GM23248 (cell line): ENCODE results near the gene CRYBA1. TPM values are rescaled to one million over a fixed set of nuclear protein-coding genes. Genes with fewer than 3 reads are reported as not detected.

Experiments used
- DNase-seq: peaks from one replicate; pipeline ENCODE4 v3.0.0-alpha.2; 2015
- H2AFZ ChIP-seq: fragments of 200-600 bp; sonication (generic); 2 replicates; pipeline ENCODE4 v1.6.1; 2016; ENCODE audit warnings: antibody characterized with exemption
- H3F3A ChIP-seq: fragments of 200-600 bp; sonication (generic); 2 replicates; pipeline ENCODE4 v1.6.1; 2016; ENCODE audit warnings: mild to moderate bottlenecking, antibody characterized with exemption, mixed run types; ENCODE audit not compliant: insufficient read depth
- H3K27ac ChIP-seq: fragments of 200-600 bp; sonication (generic); 2 replicates; pipeline ENCODE4 v1.5.1; 2016; ENCODE audit warnings: mild to moderate bottlenecking
- H3K27me3 ChIP-seq: fragments of 200-600 bp; sonication (generic); replicated peaks from 2 replicates; pipeline ENCODE4 v1.6.1; 2016; ENCODE audit warnings: mild to moderate bottlenecking; ENCODE audit not compliant: insufficient read depth
- H3K36me3 ChIP-seq: fragments of 200-600 bp; sonication (generic); 2 replicates; pipeline ENCODE4 v1.6.1; 2016; ENCODE audit warnings: low read depth, mild to moderate bottlenecking
- H3K4me1 ChIP-seq: fragments of 200-600 bp; sonication (generic); 2 replicates; pipeline ENCODE4 v1.6.1; 2016; ENCODE audit warnings: mild to moderate bottlenecking; ENCODE audit not compliant: insufficient read depth
- H3K4me2 ChIP-seq: fragments of 200-600 bp; sonication (generic); one replicate; pipeline ENCODE4 v1.6.1; 2016; ENCODE audit warnings: mild to moderate bottlenecking; ENCODE audit not compliant: unreplicated experiment
- H3K4me3 ChIP-seq: fragments of 200-600 bp; sonication (generic); 2 replicates; pipeline ENCODE4 v1.5.1; 2016; ENCODE audit warnings: mild to moderate bottlenecking
- H3K79me2 ChIP-seq: fragments of 200-600 bp; sonication (generic); 2 replicates; pipeline ENCODE4 v1.6.1; 2016; ENCODE audit warnings: mild to moderate bottlenecking; ENCODE audit not compliant: insufficient read depth
- H3K9ac ChIP-seq: fragments of 200-600 bp; sonication (generic); 2 replicates; pipeline ENCODE4 v1.6.1; 2016; ENCODE audit warnings: mild to moderate bottlenecking
- H3K9me2 ChIP-seq: fragments of 200-600 bp; sonication (generic); 2 replicates; pipeline ENCODE4 v1.6.1; 2016; ENCODE audit warnings: mixed run types, mild to moderate bottlenecking, moderate library complexity; ENCODE audit not compliant: insufficient read depth
- H3K9me3 ChIP-seq: fragments of 200-600 bp; sonication (generic); one replicate; pipeline ENCODE4 v1.6.1; 2017; ENCODE audit warnings: low read depth
- H4K20me1 ChIP-seq: fragments of 200-600 bp; sonication (generic); 2 replicates; pipeline ENCODE4 v1.6.0; 2016; ENCODE audit not compliant: insufficient read depth
- EZH2 ChIP-seq: fragments of 200-600 bp; sonication (generic); IDR thresholded peaks from 2 replicates; pipeline ENCODE4 v1.6.1; 2018; ENCODE audit warnings: antibody characterized with exemption, mild to moderate bottlenecking; ENCODE audit not compliant: insufficient read depth, poor library complexity, severe bottlenecking
- EZH2phosphoT487 ChIP-seq: fragments of 200-600 bp; sonication (generic); IDR thresholded peaks from 2 replicates; pipeline ENCODE4 v1.6.1; 2018; ENCODE audit warnings: antibody characterized with exemption, moderate library complexity, mild to moderate bottlenecking, low read depth; ENCODE audit not compliant: insufficient read depth
- WGBS, 2 experiments: methylation state at CpG; one replicate each; pipeline ENCODE4 v1.1.6; 2015 to 2017; ENCODE audit warnings: low lambda C conversion rate in 2 of 2, low coverage in 1 of 2; ENCODE audit errors: missing lambda C conversion rate in 2 of 2; 5-methylcytosine and 5-hydroxymethylcytosine counted together
- in situ Hi-C: fragments of 300-500 bp; cut with MboI; formaldehyde crosslinking; loops from 2 replicates; pipeline ENCODE4 v1.15.0; 2020
- polyA plus RNA-seq: library from polyadenylated mRNA; unstranded; fragments of >200 nt; fragmentation: Nextera tagmentation; extraction: Ambion mirVana; gene quantifications from 2 replicates; pipeline ENCODE4 v1.2.1, GENCODE V29; 2016
- total RNA-seq: library from RNA; depleted of rRNA; stranded (reverse); fragments of >200 nt; shearing (Covaris generic); gene quantifications from 2 replicates; pipeline ENCODE4 v1.2.3, GENCODE V29; 2014

CRYBA1 gene
- total and polyA plus RNA-seq, 2 experiments from 2014 or later = not detected

GRCh38 chr17:29235904-29236303, 10.8 kb upstream of the CRYBA1 start:
- no peaks in the 10 kb centered on the region for H3K36me3 ChIP-seq
- H3K9me3 ChIP-seq = no peaks in the 10 kb centered on the region
- H3K9me2 ChIP-seq = no peaks in the 10 kb centered on the region
- 92 to 99% methylated on average over 3 of the region's 3 CpGs for WGBS, 2 experiments
- H4K20me1 ChIP-seq = no peaks in the 10 kb centered on the region
- no peak overlapping the region for H2AFZ ChIP-seq
- no peaks in the 10 kb centered on the region for H3K79me2 ChIP-seq
- TF ChIP-seq EZH2 (no peak), EZH2phosphoT487 (no peak)
- no peak overlapping the region for H3K9ac ChIP-seq
- peaks cover 33% of the 10 kb centered on the region for H3F3A ChIP-seq
- in situ Hi-C loops = no loop called here
- no peak overlapping the region for H3K4me3 ChIP-seq
- H3K4me2 ChIP-seq = no peak overlapping the region
- no peak overlapping the region for H3K27ac ChIP-seq
- DNase-seq = no peak
- no peaks in the 10 kb centered on the region for H3K27me3 ChIP-seq
- peaks cover 35% of the 10 kb centered on the region for H3K4me1 ChIP-seq

- Histone ChIP-seq H3K9ac (peak overlapping the region; percentile 58), H3K27ac (peak overlapping the region; percentile 89), H2AFZ (peak overlapping the region; percentile 43)
Measured at GRCh38 chr17:29237476-29238132, 9.1 kb upstream of the CRYBA1 start.

DNA sequence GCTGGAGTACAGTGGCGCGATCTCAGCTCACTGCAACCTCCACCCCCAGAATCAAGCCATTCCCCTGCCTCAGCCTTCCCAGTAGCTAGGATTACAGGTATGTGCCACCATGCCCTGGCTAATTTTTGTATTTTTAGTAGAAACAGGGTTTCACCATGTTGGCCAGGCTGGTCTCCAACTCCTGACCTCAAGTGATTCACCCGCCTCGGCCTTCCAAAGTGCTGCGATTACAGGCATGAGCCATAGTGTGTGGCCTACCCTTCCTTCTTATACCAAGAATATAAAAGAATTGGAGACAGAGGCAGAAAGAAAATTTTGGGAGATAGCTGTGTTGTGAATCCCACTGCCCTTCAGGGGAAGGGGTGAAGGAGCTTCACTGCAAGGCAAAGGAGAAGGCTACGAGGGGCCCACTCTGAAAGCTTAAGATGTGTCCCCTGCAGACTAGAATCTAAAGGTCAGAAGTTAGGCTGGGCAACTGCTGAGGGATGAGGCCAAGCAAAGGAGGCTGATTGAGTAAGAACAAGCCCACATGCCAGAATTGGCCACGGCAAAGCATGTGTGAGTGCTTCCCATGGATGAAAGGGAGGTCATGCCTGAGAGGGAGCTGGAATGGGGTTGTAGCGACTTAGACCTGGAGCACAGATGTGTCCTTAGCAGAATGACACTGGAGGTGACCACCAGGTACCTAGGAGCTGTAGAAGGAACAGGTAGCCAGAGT, 8.4 kb upstream of the CRYBA1 start:
- H3K9me2 ChIP-seq = no peaks in the 10 kb centered on the region
- peak overlapping the region; percentile 62 for H3K4me2 ChIP-seq
- no peaks in the 10 kb centered on the region for H3K36me3 ChIP-seq
- DNase-seq = peak; percentile 78
- no peaks in the 10 kb centered on the region for H4K20me1 ChIP-seq
- peak overlapping the region; percentile 58 for H3K9ac ChIP-seq
- H2AFZ ChIP-seq = peak overlapping the region; percentile 43
- peak overlapping the region; percentile 31; the same call in 1 of the 2 replicates for H3K4me3 ChIP-seq
- 14 to 15% methylated on average over 8 of the region's 8 CpGs for WGBS, 2 experiments
- no peaks in the 10 kb centered on the region for H3K79me2 ChIP-seq
- no peaks in the 10 kb centered on the region for H3K27me3 ChIP-seq
- H3K9me3 ChIP-seq = no peaks in the 10 kb centered on the region
- peaks cover 46% of the 10 kb centered on the region for H3K4me1 ChIP-seq
- no peak for TF ChIP-seq EZH2phosphoT487
- TF ChIP-seq EZH2 = no peak
- in situ Hi-C loops = no loop called here
- peaks cover 47% of the 10 kb centered on the region for H3F3A ChIP-seq
- H3K27ac ChIP-seq = peak overlapping the region; percentile 89

More at GRCh38 chr17:29237476-29238132, 9.1 kb upstream of the CRYBA1 start:
- Histone ChIP-seq H3F3A (peaks cover 47% of the 10 kb centered on the region), H3K9me2 (no peaks in the 10 kb centered on the region), H3K4me3 (peak overlapping the region; percentile 31; the same call in 1 of the 2 replicates), H3K4me2 (peak overlapping the region; percentile 62), H3K36me3 (no peaks in the 10 kb centered on the region), H3K9me3 (no peaks in the 10 kb centered on the region), H3K27me3 (no peaks in the 10 kb centered on the region), H3K4me1 (peaks cover 46% of the 10 kb centered on the region), H4K20me1 (no peaks in the 10 kb centered on the region), H3K79me2 (no peaks in the 10 kb centered on the region)
- 51 to 55% methylated on average over 3 of the region's 3 CpGs for WGBS, 2 experiments
- in situ Hi-C loops = no loop called here
- TF ChIP-seq EZH2phosphoT487 (no peak), EZH2 (no peak)
- peak; percentile 89 for DNase-seq

- no peaks in the 10 kb centered on the region for H3K36me3 ChIP-seq
- H3K79me2 ChIP-seq = no peaks in the 10 kb centered on the region
- peak overlapping the region; percentile 16; the same call in 1 of the 2 replicates for H2AFZ ChIP-seq
- peaks cover 48% of the 10 kb centered on the region for H3K4me1 ChIP-seq
- H3K4me3 ChIP-seq = peak overlapping the region; percentile 45; the same call in 1 of the 2 replicates
- H3K9me3 ChIP-seq = no peaks in the 10 kb centered on the region
- 26 to 30% methylated on average over 2 of the region's 2 CpGs for WGBS, 2 experiments
- in situ Hi-C loops = no loop called here
- H3K27me3 ChIP-seq = no peaks in the 10 kb centered on the region
- peaks cover 47% of the 10 kb centered on the region for H3F3A ChIP-seq
- no peak for TF ChIP-seq EZH2
- no peak for TF ChIP-seq EZH2phosphoT487
- H3K4me2 ChIP-seq = peak overlapping the region; percentile 72
- H4K20me1 ChIP-seq = no peaks in the 10 kb centered on the region
- peak overlapping the region; percentile 68 for H3K27ac ChIP-seq
- no peaks in the 10 kb centered on the region for H3K9me2 ChIP-seq
- peak; percentile 40 for DNase-seq
- H3K9ac ChIP-seq = no peak overlapping the region
Measured at GRCh38 chr17:29240477-29240876, 6.2 kb upstream of the CRYBA1 start.
